ENCODE results near the gene EWSR1. TPM values are rescaled to one million over a fixed set of nuclear protein-coding genes. Genes with fewer than 3 reads are reported as not detected.

EWSR1 gene
- total RNA-seq, 1 donor from 2014 or later, result 347 TPM

- no peak overlapping the region for H3K27ac Mint-ChIP-seq
- TF ChIP-seq, protein P1, sequence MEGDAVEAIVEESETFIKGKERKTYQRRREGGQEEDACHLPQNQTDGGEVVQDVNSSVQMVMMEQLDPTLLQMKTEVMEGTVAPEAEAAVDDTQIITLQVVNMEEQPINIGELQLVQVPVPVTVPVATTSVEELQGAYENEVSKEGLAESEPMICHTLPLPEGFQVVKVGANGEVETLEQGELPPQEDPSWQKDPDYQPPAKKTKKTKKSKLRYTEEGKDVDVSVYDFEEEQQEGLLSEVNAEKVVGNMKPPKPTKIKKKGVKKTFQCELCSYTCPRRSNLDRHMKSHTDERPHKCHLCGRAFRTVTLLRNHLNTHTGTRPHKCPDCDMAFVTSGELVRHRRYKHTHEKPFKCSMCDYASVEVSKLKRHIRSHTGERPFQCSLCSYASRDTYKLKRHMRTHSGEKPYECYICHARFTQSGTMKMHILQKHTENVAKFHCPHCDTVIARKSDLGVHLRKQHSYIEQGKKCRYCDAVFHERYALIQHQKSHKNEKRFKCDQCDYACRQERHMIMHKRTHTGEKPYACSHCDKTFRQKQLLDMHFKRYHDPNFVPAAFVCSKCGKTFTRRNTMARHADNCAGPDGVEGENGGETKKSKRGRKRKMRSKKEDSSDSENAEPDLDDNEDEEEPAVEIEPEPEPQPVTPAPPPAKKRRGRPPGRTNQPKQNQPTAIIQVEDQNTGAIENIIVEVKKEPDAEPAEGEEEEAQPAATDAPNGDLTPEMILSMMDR (conservative IDR thresholded peaks at IDR 0.05), result peak; percentile 35
- H3K9me3 Mint-ChIP-seq, result no peaks in the 10 kb centered on the region
- no peaks in the 10 kb centered on the region for H3K4me1 Mint-ChIP-seq (ENCODE audit: unreplicated experiment)
- H3K27me3 Mint-ChIP-seq, result no peaks in the 10 kb centered on the region
- no peak overlapping the region for H3K4me3 Mint-ChIP-seq
- no peaks in the 10 kb centered on the region for H3K36me3 Mint-ChIP-seq
- no peak for DNase-seq (ENCODE audit: extremely low spot score, unreplicated experiment)
Measured at GRCh38 chr22:29259253-29259899, 8.7 kb upstream of the EWSR1 start.

DNA sequence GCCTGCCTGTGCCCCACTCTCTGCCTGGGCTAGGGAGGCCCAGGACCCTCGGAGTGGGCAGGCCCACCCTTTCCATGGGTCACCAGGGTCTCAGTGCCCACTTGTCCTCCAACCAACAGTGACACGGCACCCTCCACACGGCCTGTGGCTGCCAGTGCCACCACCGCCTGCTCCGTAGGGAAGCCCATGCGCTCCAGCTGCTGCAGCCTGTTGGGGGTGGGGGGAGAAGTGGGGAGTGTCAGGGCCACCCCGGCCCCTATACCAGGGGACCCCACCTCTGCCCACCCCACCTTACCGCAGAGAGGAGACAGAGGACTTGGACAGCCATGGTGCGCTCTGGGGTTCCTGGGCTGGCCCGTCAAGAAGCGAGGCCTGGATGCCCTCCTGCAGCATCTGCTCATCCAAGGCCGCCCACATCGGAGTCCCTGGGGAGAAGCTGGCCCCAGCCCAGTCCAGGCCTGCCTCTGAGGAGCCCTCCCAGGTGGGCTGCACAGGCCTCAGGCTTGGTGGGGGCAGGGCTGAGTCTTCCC lies 8.0 kb upstream of the EWSR1 start:
- no peaks in the 10 kb centered on the region for H3K27me3 Mint-ChIP-seq
- no peak overlapping the region for H3K4me3 Mint-ChIP-seq
- no peak for DNase-seq (ENCODE audit: extremely low spot score, unreplicated experiment)
- H3K27ac Mint-ChIP-seq, result no peak overlapping the region
- no peaks in the 10 kb centered on the region for H3K9me3 Mint-ChIP-seq
- TF ChIP-seq, protein P1 (conservative IDR thresholded peaks at IDR 0.05), result no peak
- H3K4me1 Mint-ChIP-seq (ENCODE audit: unreplicated experiment), result no peaks in the 10 kb centered on the region
- no peaks in the 10 kb centered on the region for H3K36me3 Mint-ChIP-seq

DNA sequence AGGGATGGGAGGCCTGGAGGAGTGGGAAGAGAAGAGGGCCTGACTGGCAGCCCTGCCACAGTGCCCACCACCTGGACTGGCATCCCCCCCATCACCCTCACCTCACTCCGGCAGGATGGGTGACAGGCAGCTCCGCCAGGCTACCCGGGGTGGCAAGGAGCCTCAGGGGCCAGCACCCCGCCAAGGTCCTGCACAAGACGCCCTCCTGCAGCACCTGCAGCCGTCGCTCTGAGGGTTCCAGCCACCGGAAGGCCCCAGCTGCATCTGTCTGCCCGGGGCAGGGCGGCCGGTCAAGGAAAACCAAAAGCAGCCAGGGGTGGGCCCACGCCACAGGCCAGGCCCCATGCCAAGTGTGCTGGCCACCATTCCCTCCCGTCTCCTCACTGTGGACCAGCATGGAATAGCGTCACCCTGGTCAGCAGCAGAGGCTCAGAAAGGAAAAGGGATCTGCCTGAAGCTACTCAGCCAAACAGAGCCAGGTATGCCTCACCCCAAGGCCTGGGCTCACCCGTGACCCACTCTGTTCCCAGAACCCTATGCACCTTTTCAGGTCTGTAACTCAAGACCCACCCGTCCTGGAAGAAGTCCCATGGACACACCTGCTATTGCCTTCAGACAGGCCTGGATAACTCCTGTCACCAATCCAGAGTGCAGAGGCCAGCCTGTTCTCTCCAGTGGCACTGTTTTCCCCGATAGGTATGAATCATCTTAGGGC lies 7.3 kb upstream of the EWSR1 start:
- no peaks in the 10 kb centered on the region for H3K27me3 Mint-ChIP-seq

DNA sequence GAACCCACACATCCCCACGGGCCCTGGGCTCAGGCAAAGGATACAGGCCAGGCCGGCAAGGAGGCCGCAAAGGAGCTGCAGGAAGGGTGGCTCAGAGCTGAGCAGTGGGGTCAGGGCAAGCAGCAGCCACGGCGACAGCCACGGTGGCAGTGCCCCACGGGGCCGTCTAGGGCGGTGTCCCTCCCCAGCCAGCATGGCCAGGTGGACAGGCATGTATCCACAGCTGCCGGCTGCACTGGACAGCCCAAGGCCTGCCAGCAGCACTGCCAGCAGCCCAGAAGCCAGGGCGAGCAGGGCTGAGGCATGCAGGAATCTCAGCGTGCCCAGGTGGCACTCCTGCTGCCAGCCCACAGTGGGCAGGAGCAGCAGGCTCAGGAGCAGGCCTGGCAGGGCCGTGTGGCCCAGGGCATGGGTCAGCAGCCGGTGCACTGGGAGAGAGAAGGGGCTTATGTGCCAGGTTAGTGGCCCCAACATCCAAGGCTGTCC lies 4.2 kb upstream of the EWSR1 start:
- no peaks in the 10 kb centered on the region for H3K9me3 Mint-ChIP-seq
- TF ChIP-seq, protein P1 (conservative IDR thresholded peaks at IDR 0.05), result no peak
- H3K36me3 Mint-ChIP-seq, result peaks cover 13% of the 10 kb centered on the region
- no peak overlapping the region for H3K27ac Mint-ChIP-seq
- DNase-seq (ENCODE audit: extremely low spot score, unreplicated experiment), result no peak
- H3K27me3 Mint-ChIP-seq, result peaks cover 4% of the 10 kb centered on the region
- H3K4me3 Mint-ChIP-seq, result no peak overlapping the region
- peaks cover 10% of the 10 kb centered on the region for H3K4me1 Mint-ChIP-seq (ENCODE audit: unreplicated experiment)

More for the DNA sequence above, 7.3 kb upstream of the EWSR1 start:
- H3K27ac Mint-ChIP-seq, result no peak overlapping the region
- H3K36me3 Mint-ChIP-seq, result no peaks in the 10 kb centered on the region
- no peaks in the 10 kb centered on the region for H3K9me3 Mint-ChIP-seq
- H3K4me1 Mint-ChIP-seq (ENCODE audit: unreplicated experiment), result no peaks in the 10 kb centered on the region
- DNase-seq (ENCODE audit: extremely low spot score, unreplicated experiment), result no peak
- no peak overlapping the region for H3K4me3 Mint-ChIP-seq
- TF ChIP-seq, protein P1 (conservative IDR thresholded peaks at IDR 0.05), result no peak

- Mint-ChIP-seq H3K4me3 (no peak overlapping the region), H3K36me3 (peaks cover 20% of the 10 kb centered on the region), H3K27ac (no peak overlapping the region), H3K9me3 (no peaks in the 10 kb centered on the region), H3K27me3 (peaks cover 4% of the 10 kb centered on the region), H3K4me1 (ENCODE audit: unreplicated experiment) (peaks cover 17% of the 10 kb centered on the region)
- DNase-seq (ENCODE audit: extremely low spot score, unreplicated experiment), result no peak
- TF ChIP-seq, protein P1 (conservative IDR thresholded peaks at IDR 0.05), result no peak
Measured at GRCh38 chr22:29265305-29265704, 2.8 kb upstream of the EWSR1 start.

Data from type B pancreatic cell (in vitro differentiated cells).